ENCODE results near the gene SPATC1L. TPM values are rescaled to one million over a fixed set of nuclear protein-coding genes. Genes with fewer than 3 reads are reported as not detected.

The SPATC1L gene
- total RNA-seq, 1 experiment from 2014 or later: 36.0 TPM

DNA sequence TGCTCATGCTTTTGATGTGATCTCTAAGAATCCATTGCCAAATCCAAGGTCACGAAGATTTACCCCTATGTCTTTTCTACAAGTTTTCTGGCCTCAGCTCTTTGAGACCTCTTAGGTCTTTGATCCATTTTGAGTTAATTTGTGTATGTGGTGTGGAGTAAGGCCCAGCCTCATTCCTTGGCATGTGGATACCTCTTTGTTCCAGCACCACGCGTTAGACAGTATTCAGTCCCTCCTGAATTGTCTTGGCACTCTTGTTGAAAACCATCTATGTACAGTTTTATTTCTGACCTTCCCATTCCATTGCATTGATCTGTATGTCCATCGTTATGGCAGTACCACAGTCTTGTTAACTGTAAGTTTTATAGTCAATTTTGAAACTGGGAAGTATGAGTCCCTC, 20.9 kb downstream of the SPATC1L start:
- Mint-ChIP-seq H3K9me3 (peaks cover 15 to 32% of the 10 kb centered on the region in 2 experiments), H3K4me3 (no peak overlapping the region), H3K27me3 (ENCODE audit: low read depth) (no peaks in the 10 kb centered on the region), H3K27ac (no peak overlapping the region), H3K36me3 (ENCODE audit: insufficient read depth in 1 of 3, low read depth in 3 of 3) (peaks cover 31 to 41% (median 34%) of the 10 kb centered on the region in 3 experiments), H3K4me1 (no peaks in the 10 kb centered on the region)
- WGBS (ENCODE audit: extremely low coverage, insufficient read length, low lambda C conversion rate): no CpG with 5 or more reads among the region's 4 CpGs
- Histone ChIP-seq H4K20me1 (ENCODE audit: control insufficient read depth, insufficient read depth, insufficient read length) (no peaks in the 10 kb centered on the region), H3T11ph (ENCODE audit: low read length) (no peak overlapping the region), H3K9me3 (ENCODE audit: control insufficient read depth, low read depth, low read length) (no peaks in the 10 kb centered on the region), H3K27ac (ENCODE audit: insufficient read length, low read depth, low read length) (no peak overlapping the region), H3K18ac (ENCODE audit: insufficient read length, low read depth, low read length) (no peak overlapping the region), H2BK12ac (ENCODE audit: insufficient read length, low read depth, low read length) (no peak overlapping the region), H3K4me1 (ENCODE audit: insufficient read depth, low read length) (no peaks in the 10 kb centered on the region), H2BK5ac (ENCODE audit: insufficient read length, low read length) (no peak overlapping the region), H3K23me2 (ENCODE audit: insufficient read length, low read depth, low read length, poor library complexity, severe bottlenecking) (no peaks in the 10 kb centered on the region), H2AK5ac (ENCODE audit: insufficient read length, low read length) (no peak overlapping the region), H3K4ac (ENCODE audit: low read depth, low read length) (no peak overlapping the region), H4K5ac (ENCODE audit: insufficient read length, low read depth, low read length) (no peak overlapping the region), H3K9ac (ENCODE audit: extremely low read depth, insufficient read length, low read length) (no peak overlapping the region), H4K8ac (replicated peaks; ENCODE audit: insufficient read length, low read depth, low read length) (no peak overlapping the region), H2BK120ac (ENCODE audit: low read depth, low read length, poor library complexity, severe bottlenecking) (no peak overlapping the region), H3K23ac (ENCODE audit: insufficient read length, low read depth, low read length) (no peak overlapping the region), H3K27me3 (ENCODE audit: insufficient read depth, low read length) (no peaks in the 10 kb centered on the region), H2AFZ (ENCODE audit: low read length) (no peak overlapping the region), H3K79me2 (ENCODE audit: insufficient read depth, low read length) (no peaks in the 10 kb centered on the region), H3K79me1 (ENCODE audit: insufficient read depth, low read depth, low read length, poor library complexity, severe bottlenecking) (no peaks in the 10 kb centered on the region), H4K91ac (ENCODE audit: insufficient read length, low read depth, low read length) (no peak overlapping the region), H3K4me2 (ENCODE audit: insufficient read depth, insufficient read length, low read length) (no peak overlapping the region), H3K56ac (ENCODE audit: insufficient read length, low read depth, low read length) (no peak overlapping the region), H3K14ac (ENCODE audit: insufficient read depth, low read length) (no peak overlapping the region), H2BK20ac (ENCODE audit: low read depth, low read length, poor library complexity, severe bottlenecking) (no peak overlapping the region), H2BK15ac (ENCODE audit: low read depth, low read length) (no peak overlapping the region)
- TF ChIP-seq, protein P1, sequence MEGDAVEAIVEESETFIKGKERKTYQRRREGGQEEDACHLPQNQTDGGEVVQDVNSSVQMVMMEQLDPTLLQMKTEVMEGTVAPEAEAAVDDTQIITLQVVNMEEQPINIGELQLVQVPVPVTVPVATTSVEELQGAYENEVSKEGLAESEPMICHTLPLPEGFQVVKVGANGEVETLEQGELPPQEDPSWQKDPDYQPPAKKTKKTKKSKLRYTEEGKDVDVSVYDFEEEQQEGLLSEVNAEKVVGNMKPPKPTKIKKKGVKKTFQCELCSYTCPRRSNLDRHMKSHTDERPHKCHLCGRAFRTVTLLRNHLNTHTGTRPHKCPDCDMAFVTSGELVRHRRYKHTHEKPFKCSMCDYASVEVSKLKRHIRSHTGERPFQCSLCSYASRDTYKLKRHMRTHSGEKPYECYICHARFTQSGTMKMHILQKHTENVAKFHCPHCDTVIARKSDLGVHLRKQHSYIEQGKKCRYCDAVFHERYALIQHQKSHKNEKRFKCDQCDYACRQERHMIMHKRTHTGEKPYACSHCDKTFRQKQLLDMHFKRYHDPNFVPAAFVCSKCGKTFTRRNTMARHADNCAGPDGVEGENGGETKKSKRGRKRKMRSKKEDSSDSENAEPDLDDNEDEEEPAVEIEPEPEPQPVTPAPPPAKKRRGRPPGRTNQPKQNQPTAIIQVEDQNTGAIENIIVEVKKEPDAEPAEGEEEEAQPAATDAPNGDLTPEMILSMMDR (conservative IDR thresholded peaks at IDR 0.05): no peak
- no peak for DNase-seq

Data from H9 (cell line).